Measurements from ENCODE around the gene RAVER1.

DNA sequence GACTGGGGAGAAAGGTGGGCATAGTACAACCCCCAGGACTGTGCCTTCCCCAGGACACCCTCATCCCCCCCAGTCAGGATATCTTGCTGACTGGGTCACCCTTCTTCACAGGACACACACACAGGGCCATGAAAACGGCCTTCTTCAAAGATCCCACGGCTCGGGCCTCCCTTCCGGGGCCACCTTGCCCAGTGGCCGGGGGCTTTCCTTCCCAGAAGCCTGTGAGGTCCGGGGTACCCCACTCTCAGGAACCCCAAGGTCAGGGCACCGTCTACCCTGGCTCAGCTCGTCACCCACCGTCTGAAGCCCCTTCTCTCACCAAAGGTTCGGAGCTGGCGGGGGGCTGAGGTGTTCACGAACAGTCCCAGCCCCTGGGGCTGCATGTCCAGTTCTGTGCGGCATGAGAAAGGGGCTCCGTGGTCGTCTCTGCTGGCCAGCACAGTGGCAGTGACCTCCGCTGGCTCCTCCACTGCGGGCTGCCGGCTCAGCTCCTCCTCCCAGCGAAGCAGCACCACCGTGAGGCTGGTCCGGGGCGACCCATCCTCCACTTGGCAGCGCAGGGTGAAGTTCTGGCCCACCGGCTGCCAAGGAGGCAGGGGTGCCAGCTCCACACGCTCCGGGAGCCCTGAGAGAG lies 2.1 kb upstream of the RAVER1 start:
- TF ChIP-seq, protein P1, sequence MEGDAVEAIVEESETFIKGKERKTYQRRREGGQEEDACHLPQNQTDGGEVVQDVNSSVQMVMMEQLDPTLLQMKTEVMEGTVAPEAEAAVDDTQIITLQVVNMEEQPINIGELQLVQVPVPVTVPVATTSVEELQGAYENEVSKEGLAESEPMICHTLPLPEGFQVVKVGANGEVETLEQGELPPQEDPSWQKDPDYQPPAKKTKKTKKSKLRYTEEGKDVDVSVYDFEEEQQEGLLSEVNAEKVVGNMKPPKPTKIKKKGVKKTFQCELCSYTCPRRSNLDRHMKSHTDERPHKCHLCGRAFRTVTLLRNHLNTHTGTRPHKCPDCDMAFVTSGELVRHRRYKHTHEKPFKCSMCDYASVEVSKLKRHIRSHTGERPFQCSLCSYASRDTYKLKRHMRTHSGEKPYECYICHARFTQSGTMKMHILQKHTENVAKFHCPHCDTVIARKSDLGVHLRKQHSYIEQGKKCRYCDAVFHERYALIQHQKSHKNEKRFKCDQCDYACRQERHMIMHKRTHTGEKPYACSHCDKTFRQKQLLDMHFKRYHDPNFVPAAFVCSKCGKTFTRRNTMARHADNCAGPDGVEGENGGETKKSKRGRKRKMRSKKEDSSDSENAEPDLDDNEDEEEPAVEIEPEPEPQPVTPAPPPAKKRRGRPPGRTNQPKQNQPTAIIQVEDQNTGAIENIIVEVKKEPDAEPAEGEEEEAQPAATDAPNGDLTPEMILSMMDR (IDR thresholded peaks at IDR 0.05; ENCODE audit: low read depth, low read length): no peak
- no peak for TF ChIP-seq MYC (IDR thresholded peaks at IDR 0.05; ENCODE audit: low read depth, low read length)
- no peak for TF ChIP-seq MAX (IDR thresholded peaks at IDR 0.05; ENCODE audit: low read depth, low read length)
- TF ChIP-seq POLR2A (IDR thresholded peaks at IDR 0.05; ENCODE audit: extremely low read depth, insufficient read length): no peak

All from NB4 (cell line).